ENCODE measurements around the gene TCF4.

TCF4 gene

GRCh38 chr18:55300421-55300935 is 287.5 kb downstream of the TCF4 start:
- peak; percentile 88 for DNase-seq (ENCODE audit: low read depth in 2 of 2)

GRCh38 chr18:55296778-55297177 is 291.2 kb downstream of the TCF4 start:
- peak; percentile 52 to 61 for DNase-seq (ENCODE audit: low read depth in 2 of 2)

GRCh38 chr18:55296115-55296514 is 291.9 kb downstream of the TCF4 start:
- DNase-seq (ENCODE audit: low read depth in 2 of 2) = no peak

- no peak for DNase-seq (ENCODE audit: low read depth in 2 of 2)
Observed at GRCh38 chr18:55290898-55291297, 297.1 kb downstream of the TCF4 start.

- no peak for DNase-seq (ENCODE audit: low read depth in 2 of 2)
Observed at GRCh38 chr18:55289775-55290174, 298.2 kb downstream of the TCF4 start.

- no peak for DNase-seq (ENCODE audit: low read depth in 2 of 2)
Observed at GRCh38 chr18:55289048-55289447, 298.9 kb downstream of the TCF4 start.

GRCh38 chr18:55287935-55288868 is 299.8 kb downstream of the TCF4 start:
- no peak for DNase-seq (ENCODE audit: low read depth in 2 of 2)

GRCh38 chr18:55287149-55287806 is 300.7 kb downstream of the TCF4 start:
- no peak for DNase-seq (ENCODE audit: low read depth in 2 of 2)

- no peak for DNase-seq (ENCODE audit: low read depth in 2 of 2)
Observed at GRCh38 chr18:55286257-55286825, 301.7 kb downstream of the TCF4 start.

GRCh38 chr18:55284614-55285013 is 303.4 kb downstream of the TCF4 start:
- DNase-seq (ENCODE audit: low read depth in 2 of 2) = no peak

GRCh38 chr18:55283309-55283708 is 304.7 kb downstream of the TCF4 start:
- no peak for DNase-seq (ENCODE audit: low read depth in 2 of 2)

- DNase-seq (ENCODE audit: low read depth in 2 of 2) = no peak
Observed at GRCh38 chr18:55280503-55280902, 307.5 kb downstream of the TCF4 start.

- no peak for DNase-seq (ENCODE audit: low read depth in 2 of 2)
Observed at GRCh38 chr18:55275039-55275901, 312.7 kb downstream of the TCF4 start.

GRCh38 chr18:55272510-55273243 is 315.3 kb downstream of the TCF4 start:
- DNase-seq (ENCODE audit: low read depth in 2 of 2) = peak; percentile 65 to 67

GRCh38 chr18:55269622-55270021 is 318.4 kb downstream of the TCF4 start:
- no peak for DNase-seq (ENCODE audit: low read depth in 2 of 2)

GRCh38 chr18:55268628-55269275 is 319.2 kb downstream of the TCF4 start:
- DNase-seq (ENCODE audit: low read depth in 2 of 2) = no peak

- DNase-seq (ENCODE audit: low read depth in 2 of 2) = no peak
Observed at GRCh38 chr18:55268151-55268601, 319.8 kb downstream of the TCF4 start.

- peak; percentile 91 to 93 for DNase-seq (ENCODE audit: low read depth in 2 of 2)
Observed at GRCh38 chr18:55266981-55267380, 321.0 kb downstream of the TCF4 start.

GRCh38 chr18:55265984-55266383 is 322.0 kb downstream of the TCF4 start:
- DNase-seq (ENCODE audit: low read depth in 2 of 2) = peak; percentile 60 to 63

- no peak for DNase-seq (ENCODE audit: low read depth in 2 of 2)
Observed at GRCh38 chr18:55265130-55265675, 322.8 kb downstream of the TCF4 start.
